HG03439 (cell line): Measurements from ENCODE around the gene C7orf33.

Source experiments
- ATAC-seq: cut with Tn5 transposase; IDR thresholded peaks from one replicate; pipeline ENCODE4 v1.9.1; 2021; ENCODE audit warnings: mild to moderate bottlenecking, moderate library complexity; ENCODE audit not compliant: unreplicated experiment

The C7orf33 gene

GRCh38 chr7:148624735-148625134, 34.2 kb downstream of the C7orf33 start:
- ATAC-seq: no peak

DNA sequence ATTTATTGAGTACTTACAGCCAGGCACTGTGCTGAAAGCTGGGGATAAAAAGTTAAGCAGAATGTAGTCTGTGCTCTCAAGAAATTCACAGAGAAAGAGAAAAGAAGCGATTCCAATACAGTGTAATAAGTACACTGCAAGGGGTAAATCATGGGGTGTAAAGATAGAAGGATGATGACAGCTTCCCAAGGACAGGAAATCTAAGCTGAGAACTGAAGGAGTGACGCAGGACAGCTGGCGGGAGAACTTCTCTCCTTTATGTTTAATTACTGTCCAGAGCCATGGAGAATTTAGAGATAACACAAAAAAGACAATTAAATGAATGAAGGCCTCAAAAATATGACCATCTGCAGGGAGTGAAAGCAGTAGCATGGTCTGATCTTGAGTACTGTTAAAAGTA, 34.8 kb downstream of the C7orf33 start:
- ATAC-seq: no peak

GRCh38 chr7:148626828-148627227, 36.3 kb downstream of the C7orf33 start:
- ATAC-seq: no peak

- ATAC-seq: no peak
These were observed 37.4 kb downstream of the C7orf33 start for GRCh38 chr7:148628011-148628410.

GRCh38 chr7:148630078-148630477, 39.5 kb downstream of the C7orf33 start:
- no peak for ATAC-seq

DNA sequence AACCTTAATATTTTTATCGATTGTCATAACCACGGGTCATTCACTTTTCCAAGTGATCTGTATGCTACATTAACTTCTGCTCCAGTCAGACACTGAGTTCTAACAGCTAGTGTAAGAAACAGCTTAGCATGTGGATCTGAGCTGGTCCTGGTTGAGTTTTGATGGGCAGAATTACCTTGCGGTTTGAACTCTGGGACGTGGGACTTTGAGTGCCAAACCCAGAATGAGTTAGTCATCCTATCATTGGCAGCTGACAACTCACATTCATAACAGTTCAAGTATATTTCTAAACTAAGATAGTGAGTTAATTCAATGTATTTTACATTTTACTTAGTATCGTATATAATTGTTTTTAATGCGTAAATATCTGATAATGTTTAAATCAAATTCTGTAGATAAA, 43.2 kb downstream of the C7orf33 start:
- ATAC-seq: no peak

GRCh38 chr7:148637094-148637493, 46.5 kb downstream of the C7orf33 start:
- ATAC-seq: no peak

DNA sequence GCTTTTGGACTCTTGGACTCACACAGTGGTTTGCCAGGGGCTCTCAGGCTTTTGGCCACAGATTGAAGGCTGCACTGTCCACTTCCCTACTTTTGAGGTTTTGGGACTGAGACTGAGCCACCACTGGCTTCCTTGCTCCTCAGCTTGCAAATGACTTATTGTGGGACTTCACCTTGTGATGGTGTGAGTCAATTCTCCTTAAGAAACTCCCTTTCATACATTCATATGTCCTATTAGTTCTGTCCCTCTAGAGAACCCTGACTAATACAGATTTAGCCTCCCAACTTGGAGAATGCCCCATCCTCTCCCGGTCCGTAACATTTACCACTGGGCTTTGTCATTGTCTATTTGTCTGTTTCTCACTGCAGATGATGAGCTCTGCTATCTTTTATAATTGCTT, 55.3 kb downstream of the C7orf33 start:
- ATAC-seq: no peak

GRCh38 chr7:148650232-148650858, 59.8 kb downstream of the C7orf33 start:
- no peak for ATAC-seq

GRCh38 chr7:148652773-148653172, 62.2 kb downstream of the C7orf33 start:
- ATAC-seq: no peak

DNA sequence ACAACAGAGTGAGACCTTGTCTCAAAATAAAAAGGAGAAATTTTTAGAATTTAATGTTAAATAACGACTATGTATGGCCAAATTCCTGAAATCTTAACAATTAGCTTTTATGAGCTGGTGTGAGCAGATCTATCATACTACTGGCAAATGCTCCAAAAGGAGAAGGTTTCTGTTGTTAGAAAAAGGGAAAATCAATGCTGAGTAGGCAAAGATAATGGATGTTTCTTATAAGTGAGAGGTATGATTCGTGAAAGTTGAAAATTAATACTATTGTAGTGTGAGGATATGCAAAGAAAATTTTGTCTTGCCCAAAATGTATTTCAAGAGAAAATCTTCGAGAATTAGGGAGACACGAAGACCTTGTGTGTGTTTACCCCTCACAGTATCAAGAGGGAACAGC, 67.4 kb downstream of the C7orf33 start:
- no peak for ATAC-seq

- ATAC-seq: no peak
These were observed 70.9 kb downstream of the C7orf33 start for GRCh38 chr7:148661471-148661870.

DNA sequence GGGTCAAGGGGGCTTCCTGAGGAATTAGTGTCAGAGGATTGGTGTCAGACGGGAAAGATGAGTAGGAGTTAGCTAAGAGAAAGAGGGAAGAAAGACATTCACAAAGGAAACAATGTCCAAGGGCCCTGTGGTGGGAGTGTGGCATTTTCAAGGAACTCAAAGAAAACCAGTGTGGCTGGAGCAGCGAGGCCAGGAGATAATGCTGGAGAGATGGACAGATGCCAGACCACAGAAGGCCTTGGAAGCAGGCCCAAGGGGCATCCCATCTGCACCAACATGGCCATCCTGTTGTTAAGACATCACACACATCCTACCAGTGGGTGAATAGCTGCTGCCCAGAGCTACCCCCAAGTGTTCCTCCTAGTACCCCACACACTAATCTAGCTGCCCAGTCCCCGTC, 72.1 kb downstream of the C7orf33 start:
- no peak for ATAC-seq

DNA sequence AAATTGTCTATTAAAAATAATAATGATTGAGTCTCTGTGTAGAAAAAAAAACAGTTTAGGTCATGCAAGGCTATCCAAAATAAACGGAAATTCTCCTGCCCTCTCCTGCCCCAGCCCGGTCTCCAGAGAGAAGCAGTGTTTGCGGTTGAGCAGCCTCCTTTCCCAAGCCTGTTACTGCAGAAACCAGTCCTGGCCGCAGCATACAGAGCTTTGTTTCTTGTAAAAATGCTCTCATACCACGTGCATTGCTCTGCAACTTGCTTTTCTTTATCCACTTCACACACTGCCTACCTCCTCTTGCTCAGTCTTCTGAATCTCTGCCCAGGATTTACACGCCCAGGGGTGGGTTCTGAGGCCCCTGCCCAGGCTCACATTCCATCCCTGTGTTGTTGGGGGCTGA, 73.8 kb downstream of the C7orf33 start:
- no peak for ATAC-seq

DNA sequence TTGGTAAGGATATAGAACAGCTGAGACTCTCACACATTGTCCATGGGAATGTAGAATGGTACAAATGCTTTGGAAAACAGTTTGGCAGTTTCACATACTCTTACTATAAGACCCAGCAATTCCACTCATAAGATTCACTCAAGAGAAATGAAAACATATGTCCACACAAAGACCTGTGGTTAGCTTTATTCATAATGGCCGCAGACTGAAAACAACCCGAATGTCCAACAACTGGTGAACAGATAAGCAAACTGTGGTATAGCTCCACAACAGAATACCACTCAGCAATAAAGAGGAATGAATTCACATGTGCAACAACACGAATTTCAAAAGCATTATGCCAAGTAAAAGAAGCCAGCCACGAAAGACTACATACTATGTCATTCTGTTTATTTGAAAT, 74.7 kb downstream of the C7orf33 start:
- no peak for ATAC-seq
